Duodenal mucosa (tissue), 2 donors: ENCODE measurements around the gene SPRY1.

Experiments used
- H3K27ac ChIP-seq: one replicate; pipeline ENCODE4 v1.7.0; 2013; ENCODE audit warnings: low read depth, low read length
- H3K27me3 ChIP-seq, 2 donors: one replicate each; pipeline ENCODE4 v1.7.0; 2013; ENCODE audit warnings: low read length in 2 of 2, control low read depth in 1 of 2; ENCODE audit not compliant: insufficient read depth in 2 of 2, control insufficient read depth in 1 of 2
- H3K36me3 ChIP-seq, 2 donors: one replicate each; pipeline ENCODE4 v1.7.0; 2013; ENCODE audit warnings: low read length in 2 of 2, control low read depth in 1 of 2; ENCODE audit not compliant: insufficient read depth in 2 of 2, control insufficient read depth in 1 of 2
- H3K4me1 ChIP-seq, 2 donors: one replicate each; pipeline ENCODE4 v1.7.0; 2013; ENCODE audit warnings: low read length in 2 of 2, control low read depth in 1 of 2; ENCODE audit not compliant: insufficient read depth in 2 of 2, control insufficient read depth in 1 of 2
- H3K4me3 ChIP-seq, 2 donors: one replicate each; pipeline ENCODE4 v1.7.0; 2013; ENCODE audit warnings: low read length in 2 of 2, low read depth in 1 of 2
- H3K9ac ChIP-seq, 2 donors: one replicate each; pipeline ENCODE4 v1.7.0; 2013; ENCODE audit warnings: low read length in 2 of 2, low read depth in 1 of 2
- H3K9me3 ChIP-seq, 2 donors: one replicate each; pipeline ENCODE4 v1.7.0; 2013; ENCODE audit warnings: low read length in 2 of 2, control low read depth in 1 of 2; ENCODE audit not compliant: control insufficient read depth in 1 of 2

SPRY1 gene

DNA sequence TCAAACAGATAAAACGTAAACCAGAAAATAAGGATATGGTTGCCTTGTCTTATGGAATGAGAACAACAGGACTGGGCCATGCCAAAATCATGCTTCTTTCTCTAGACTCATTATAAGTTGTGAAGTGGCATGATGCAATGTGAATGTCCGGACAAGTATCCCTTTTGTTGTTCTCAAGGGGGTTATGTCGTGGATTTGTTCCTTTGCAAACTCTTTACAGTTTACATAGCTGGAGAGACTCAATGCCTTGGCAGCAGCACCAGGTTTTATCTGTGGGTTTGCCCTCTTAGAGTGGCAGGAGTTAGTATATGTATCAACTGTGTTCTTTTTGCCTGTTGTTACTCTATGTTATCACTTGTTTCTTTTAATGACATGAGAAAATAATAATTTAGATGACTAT lies 41.4 kb downstream of the SPRY1 start:
- H3K27me3 ChIP-seq, result no peaks in the 10 kb centered on the region

DNA sequence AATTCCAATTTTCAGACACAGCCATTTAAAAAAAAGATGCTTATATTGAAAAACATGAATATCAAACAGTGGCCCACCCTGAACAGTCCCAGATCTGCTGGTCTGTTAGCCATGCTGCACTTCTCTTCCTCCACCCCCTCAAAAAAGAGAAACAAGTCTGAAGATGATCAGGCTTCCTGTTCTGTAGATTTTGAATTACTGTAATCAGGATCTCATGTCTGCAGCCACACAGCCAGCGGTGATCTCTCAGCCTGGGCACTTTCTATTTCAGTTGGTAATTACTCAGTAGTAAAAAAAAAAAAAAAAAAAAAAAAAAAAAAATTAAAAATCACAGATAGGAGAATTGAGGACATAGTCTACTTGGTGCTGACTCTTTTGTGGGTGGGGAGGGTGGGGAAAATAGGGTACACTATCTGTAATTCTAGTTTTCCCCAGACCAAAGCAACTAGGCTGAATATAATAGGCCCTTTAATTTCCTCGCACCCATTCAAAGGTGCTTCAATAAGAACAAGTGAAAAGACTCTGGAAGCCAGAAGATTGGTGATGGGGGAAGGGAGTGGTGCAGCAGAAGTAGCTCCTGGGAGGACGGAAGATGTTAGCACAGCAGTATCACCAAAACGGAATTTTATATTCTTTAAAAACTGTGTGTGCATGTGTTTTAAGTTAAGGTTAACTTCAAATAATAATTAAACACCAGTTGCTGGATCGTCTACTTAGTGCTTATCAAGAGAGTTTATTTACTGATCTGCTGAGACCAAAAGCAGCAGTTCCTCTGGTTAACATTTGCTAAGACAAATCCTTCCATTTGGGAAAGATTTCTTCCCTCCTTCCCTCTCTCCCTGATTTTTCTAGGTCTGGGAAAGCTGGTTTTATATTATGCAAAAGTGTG lies 47.0 kb downstream of the SPRY1 start:
- H3K9ac ChIP-seq, result peak overlapping the region; percentile 6 to 27
- H3K4me1 ChIP-seq, result peaks cover 17 to 18% of the 10 kb centered on the region in 2 donors
- H3K27ac ChIP-seq, result peak overlapping the region; percentile 14
- H3K9me3 ChIP-seq, result no peaks in the 10 kb centered on the region
- no peaks in the 10 kb centered on the region for H3K36me3 ChIP-seq
- H3K4me3 ChIP-seq, result peak overlapping the region; percentile 35 to 38
- H3K27me3 ChIP-seq, result no peaks in the 10 kb centered on the region

More for the DNA sequence above, 41.4 kb downstream of the SPRY1 start:
- Histone ChIP-seq H3K36me3 (no peaks in the 10 kb centered on the region), H3K27ac (no peak overlapping the region), H3K4me1 (peaks cover 2 to 5% of the 10 kb centered on the region in 2 donors), H3K9me3 (no peaks in the 10 kb centered on the region), H3K9ac (no peak overlapping the region), H3K4me3 (no peak overlapping the region)

DNA sequence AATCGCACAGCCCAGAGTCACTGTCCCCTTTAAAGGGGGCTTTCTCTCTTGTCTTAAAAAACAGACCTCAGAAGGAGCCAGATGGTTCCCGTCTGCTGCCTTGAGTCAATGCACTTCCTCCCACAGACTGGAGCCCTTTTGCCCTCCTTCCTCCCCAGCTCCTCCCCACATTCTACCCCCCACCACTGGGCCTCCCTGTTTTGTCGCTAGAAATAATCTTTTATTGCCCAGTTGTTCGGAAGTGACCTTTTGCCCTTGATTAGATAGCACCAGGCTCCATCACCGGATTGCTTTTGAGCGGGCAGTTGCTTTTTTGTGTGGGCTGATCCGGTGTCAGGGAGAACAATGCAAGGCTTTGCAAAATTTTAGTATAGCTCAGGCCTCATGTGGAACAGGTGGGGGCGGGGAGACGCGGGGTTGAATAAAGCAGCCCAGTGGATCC lies 47.7 kb downstream of the SPRY1 start:
- Histone ChIP-seq H3K27me3 (no peaks in the 10 kb centered on the region), H3K4me1 (peaks cover 17 to 18% of the 10 kb centered on the region in 2 donors), H3K36me3 (no peaks in the 10 kb centered on the region), H3K4me3 (peak overlapping the region; percentile 35 to 38), H3K9ac (peak overlapping the region; percentile 6 to 27), H3K9me3 (no peaks in the 10 kb centered on the region), H3K27ac (peak overlapping the region; percentile 14)

DNA sequence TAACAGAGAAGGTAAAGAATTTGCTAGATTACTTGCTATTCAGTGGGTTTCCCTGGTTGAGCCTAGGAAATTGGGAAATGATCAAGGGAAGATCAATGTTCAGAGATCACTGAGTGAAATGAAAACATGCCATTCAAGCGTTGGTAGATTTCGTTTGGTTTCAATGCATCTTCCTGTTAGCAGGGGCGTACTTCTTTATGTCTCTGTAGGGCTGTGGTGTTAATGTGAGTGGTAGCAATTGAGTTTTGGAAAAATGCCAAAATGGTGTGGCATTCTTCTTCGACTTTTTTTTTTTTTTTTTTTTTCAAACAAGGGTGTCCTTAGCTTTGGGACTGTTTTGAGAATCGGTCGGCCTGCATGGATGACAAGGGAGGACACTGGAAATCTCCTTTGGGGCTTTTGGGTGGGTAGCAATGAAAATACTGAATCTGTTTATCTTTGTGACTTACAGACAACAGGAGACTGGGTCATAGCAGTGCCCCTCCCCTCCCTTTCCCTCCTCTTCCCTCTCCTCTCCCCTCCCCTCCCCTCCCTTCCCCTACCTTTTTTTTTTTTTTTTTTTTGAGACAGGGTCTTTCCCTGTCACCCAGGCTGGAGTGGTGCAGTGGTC lies 50.4 kb downstream of the SPRY1 start:
- H3K9ac ChIP-seq, result no peak overlapping the region
- no peaks in the 10 kb centered on the region for H3K9me3 ChIP-seq
- no peaks in the 10 kb centered on the region for H3K27me3 ChIP-seq
- no peaks in the 10 kb centered on the region for H3K36me3 ChIP-seq
- peaks cover 17 to 22% of the 10 kb centered on the region in 2 donors for H3K4me1 ChIP-seq
- H3K4me3 ChIP-seq, result no peak overlapping the region
- no peak overlapping the region for H3K27ac ChIP-seq

DNA sequence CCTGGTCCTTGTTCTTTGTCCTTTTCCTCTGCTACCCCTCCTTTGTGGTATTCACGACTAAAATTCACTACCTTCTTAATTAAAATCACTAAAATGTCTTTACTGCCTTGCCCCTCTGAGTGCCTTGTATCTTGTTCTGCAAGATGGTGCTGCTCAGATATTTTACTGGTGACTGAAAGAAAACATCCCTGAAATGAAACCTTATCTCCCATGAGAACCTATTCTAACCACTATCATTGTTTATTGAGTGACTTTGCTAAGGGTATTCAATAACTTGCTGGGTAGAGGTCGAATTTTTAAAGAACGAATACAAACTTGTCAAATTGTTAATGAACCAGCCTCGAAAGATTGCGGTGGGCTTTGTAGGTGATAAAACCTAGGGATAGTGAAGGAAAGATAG lies 52.8 kb downstream of the SPRY1 start:
- Histone ChIP-seq H3K4me3 (no peak overlapping the region), H3K36me3 (no peaks in the 10 kb centered on the region), H3K9me3 (no peaks in the 10 kb centered on the region), H3K27me3 (no peaks in the 10 kb centered on the region), H3K27ac (no peak overlapping the region), H3K9ac (no peak overlapping the region), H3K4me1 (peaks cover 5 to 7% of the 10 kb centered on the region in 2 donors)

DNA sequence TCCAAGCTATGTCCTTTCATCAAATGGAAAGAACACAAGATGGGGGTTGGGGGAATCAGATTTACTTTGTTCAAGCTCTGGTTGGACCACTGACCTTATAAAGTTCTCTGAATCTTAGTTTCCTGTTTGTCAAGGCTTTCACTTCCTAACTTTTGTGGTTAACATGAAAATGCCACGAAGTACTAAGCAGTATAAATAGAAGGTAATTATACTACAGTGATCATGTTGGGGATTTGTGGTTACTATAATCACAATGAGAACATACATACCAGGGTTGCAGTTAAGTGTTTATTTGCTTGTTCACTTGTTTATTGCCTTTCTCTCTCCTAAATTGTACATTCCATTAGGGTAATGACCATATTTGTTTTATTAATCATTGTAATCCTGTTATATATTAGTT lies 53.2 kb downstream of the SPRY1 start:
- no peak overlapping the region for H3K27ac ChIP-seq
- H3K36me3 ChIP-seq, result no peaks in the 10 kb centered on the region

DNA sequence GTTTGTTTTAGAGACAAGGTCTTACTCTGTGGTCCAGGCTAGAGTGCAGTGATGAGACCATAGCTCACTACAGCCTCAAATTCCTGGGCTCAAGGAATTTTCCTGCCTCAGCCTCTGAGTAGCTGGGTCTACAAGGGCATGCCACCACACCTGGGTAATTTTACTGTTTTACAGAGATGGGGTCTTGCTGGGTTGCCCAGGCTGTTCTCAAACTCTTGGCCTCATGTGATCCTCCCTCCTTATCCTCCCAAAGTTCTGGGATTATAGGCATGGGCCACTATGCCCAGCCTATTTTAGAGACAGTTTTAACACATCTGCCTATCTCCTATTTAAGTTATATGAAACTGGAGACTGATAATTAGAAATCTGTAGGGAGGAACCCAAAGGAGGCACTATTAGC lies 53.8 kb downstream of the SPRY1 start:
- Histone ChIP-seq H3K27me3 (no peaks in the 10 kb centered on the region), H3K27ac (no peak overlapping the region), H3K9me3 (no peaks in the 10 kb centered on the region), H3K9ac (no peak overlapping the region), H3K36me3 (no peaks in the 10 kb centered on the region), H3K4me3 (no peak overlapping the region), H3K4me1 (peaks cover 4% of the 10 kb centered on the region in 2 donors)

More for the DNA sequence above, 53.2 kb downstream of the SPRY1 start:
- Histone ChIP-seq H3K4me1 (peaks cover 4% of the 10 kb centered on the region in 2 donors), H3K27me3 (no peaks in the 10 kb centered on the region), H3K9ac (no peak overlapping the region), H3K4me3 (no peak overlapping the region), H3K9me3 (no peaks in the 10 kb centered on the region)

DNA sequence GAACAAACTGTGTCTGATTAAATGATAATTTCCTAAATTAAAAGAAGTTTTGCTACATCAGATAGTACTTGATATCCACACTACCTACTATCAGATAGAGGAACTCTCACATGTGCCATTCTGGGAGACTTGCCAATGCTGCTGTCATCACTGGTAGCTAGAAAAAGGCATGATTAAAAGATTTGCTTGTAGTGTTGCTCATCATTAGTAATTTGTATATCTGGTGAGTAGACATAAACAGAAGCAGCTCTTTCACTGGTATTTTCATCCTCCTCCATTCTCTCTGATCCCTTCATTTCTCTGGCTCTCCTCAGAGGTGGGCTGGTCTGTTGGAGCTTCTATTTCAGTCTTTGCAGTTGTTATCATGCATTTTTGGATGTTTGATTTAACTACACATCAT lies 56.0 kb downstream of the SPRY1 start:
- no peak overlapping the region for H3K4me3 ChIP-seq
- H3K27ac ChIP-seq, result no peak overlapping the region
- no peaks in the 10 kb centered on the region for H3K36me3 ChIP-seq

DNA sequence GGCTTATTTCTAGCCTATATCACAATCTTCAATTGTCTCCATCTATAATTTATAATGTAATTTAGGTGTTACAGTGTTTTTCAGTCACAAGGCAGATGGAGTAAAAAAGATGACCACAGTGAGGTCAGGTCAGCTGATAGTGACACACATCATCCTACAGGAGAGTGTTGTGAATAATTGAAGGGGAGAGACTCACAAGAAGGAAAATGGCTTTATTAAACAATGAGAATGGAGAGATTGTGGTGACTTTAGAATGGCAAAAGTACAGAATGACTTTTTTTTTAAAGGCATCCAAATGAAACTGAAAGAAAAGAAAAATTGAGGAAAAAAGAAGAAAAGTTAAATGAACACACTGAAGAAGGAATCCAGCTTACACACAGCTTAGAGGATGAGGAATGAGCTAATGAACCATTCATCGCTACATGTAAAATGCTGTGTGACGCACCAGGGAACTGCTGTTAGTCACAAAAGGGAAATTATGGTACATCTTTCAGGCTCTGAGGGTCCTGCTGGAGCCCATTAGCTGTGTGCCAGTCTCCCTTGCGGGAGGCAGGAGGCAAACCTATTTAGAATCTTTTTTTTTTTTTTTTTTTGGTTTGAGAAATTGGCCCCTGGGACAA lies 56.6 kb downstream of the SPRY1 start:
- Histone ChIP-seq H3K4me1 (peaks cover 0 to 4% of the 10 kb centered on the region in 2 donors), H3K27ac (no peak overlapping the region), H3K36me3 (no peaks in the 10 kb centered on the region), H3K4me3 (no peak overlapping the region), H3K9ac (no peak overlapping the region), H3K9me3 (no peaks in the 10 kb centered on the region), H3K27me3 (no peaks in the 10 kb centered on the region)

More for the DNA sequence above, 56.0 kb downstream of the SPRY1 start:
- Histone ChIP-seq H3K9ac (no peak overlapping the region), H3K4me1 (peaks cover 0 to 4% of the 10 kb centered on the region in 2 donors), H3K9me3 (no peaks in the 10 kb centered on the region), H3K27me3 (no peaks in the 10 kb centered on the region)
